NCI-H1930 (cell line): Measurements from ENCODE around the gene AGTRAP.

Source experiments
- DNase-seq, 2 experiments: peaks; one replicate each; lab custom pipeline; 2025; lab: John Stamatoyannopoulos, UW

Gene AGTRAP

GRCh38 chr1:11800391-11800755 lies 64.4 kb downstream of the AGTRAP start:
- DNase-seq: no peak
